HEK293 (cell line): ENCODE measurements around the gene NYNRIN.
A peak's percentile ranks its signal among the peaks of the same experiment; 100 is the strongest.

Source experiments
- CTCF ChIA-PET: fragments of 350-600 bp; formaldehyde crosslinking; extraction: SDS; loops from one replicate; lab custom pipeline; 2021; ENCODE audit warnings: antibody characterized with exemption; lab: Yijun Ruan, JAX
- POLR2A ChIA-PET: fragments of 300-600 bp; formaldehyde crosslinking; extraction: SDS; loops from one replicate; lab custom pipeline; 2020; ENCODE audit warnings: antibody characterized with exemption, inconsistent platforms; lab: Yijun Ruan, JAX
- H3K27ac ChIP-seq: fragments of 200-500 bp; sonication (Bioruptor generic); 2 replicates; pipeline ENCODE4 v1.5.1; 2014; ENCODE audit warnings: low read depth, low read length, control low read depth, inconsistent platforms; ENCODE audit errors: extremely low read depth
- H3K36me3 ChIP-seq, 2 experiments: fragments of 200-500 bp in 1 of 2; sonication (Bioruptor generic) in 1 of 2; 1 replicate in 1 of 2; 2 replicates in 1 of 2; pipeline ENCODE4 v1.5.1; 2014 to 2017; ENCODE audit warnings: inconsistent platforms in 2 of 2, low read length in 2 of 2; ENCODE audit not compliant: control insufficient read depth in 2 of 2, insufficient read depth in 1 of 2
- H3K4me1 ChIP-seq: fragments of 200-500 bp; sonication (Bioruptor generic); 2 replicates; pipeline ENCODE4 v1.5.1; 2014; ENCODE audit warnings: mild to moderate bottlenecking, low read length, inconsistent platforms; ENCODE audit not compliant: control insufficient read depth, insufficient read depth
- H3K4me3 ChIP-seq: 2 replicates; pipeline ENCODE4 v1.5.1; 2011; ENCODE audit warnings: low read depth, mild to moderate bottlenecking, control low read depth, low read length, moderate library complexity
- H3K9me3 ChIP-seq: fragments of 200-500 bp; sonication (Bioruptor generic); 2 replicates; pipeline ENCODE4 v1.5.1; 2014; ENCODE audit warnings: low read depth, low read length, inconsistent platforms; ENCODE audit not compliant: control insufficient read depth, insufficient read depth
- GLIS1 ChIP-seq: fragments of 450-650 bp; formaldehyde crosslinking; IDR thresholded peaks from 2 replicates; pipeline ENCODE4 v1.5.1; 2016; ENCODE audit warnings: missing biosample characterization, missing genetic modification characterization
- KLF16 ChIP-seq: fragments of 450-650 bp; formaldehyde crosslinking; IDR thresholded peaks from 2 replicates; pipeline ENCODE4 v1.5.1; 2017; ENCODE audit warnings: missing biosample characterization, missing genetic modification characterization
- OVOL3 ChIP-seq: fragments of 450-650 bp; formaldehyde crosslinking; IDR thresholded peaks from 2 replicates; pipeline ENCODE4 v1.5.1; 2016; ENCODE audit warnings: missing biosample characterization, missing genetic modification characterization
- PRDM6 ChIP-seq: fragments of 450-650 bp; formaldehyde crosslinking; IDR thresholded peaks from 2 replicates; pipeline ENCODE4 v1.5.1; 2017; ENCODE audit warnings: missing biosample characterization, missing genetic modification characterization
- SP7 ChIP-seq: fragments of 450-650 bp; formaldehyde crosslinking; IDR thresholded peaks from 2 replicates; pipeline ENCODE4 v1.5.1; 2016; ENCODE audit warnings: missing biosample characterization, missing genetic modification characterization
- WT1 ChIP-seq: fragments of 450-650 bp; formaldehyde crosslinking; IDR thresholded peaks from 2 replicates; pipeline ENCODE4 v1.5.1; 2016; ENCODE audit warnings: missing biosample characterization, missing genetic modification characterization
- ZBTB1 ChIP-seq: fragments of 450-650 bp; formaldehyde crosslinking; IDR thresholded peaks from 2 replicates; pipeline ENCODE4 v1.5.1; 2016; ENCODE audit warnings: missing biosample characterization, missing genetic modification characterization
- ZBTB20 ChIP-seq: fragments of 450-650 bp; formaldehyde crosslinking; IDR thresholded peaks from 2 replicates; pipeline ENCODE4 v1.5.1; 2016; ENCODE audit warnings: missing biosample characterization, missing genetic modification characterization
- ZBTB48 ChIP-seq: fragments of 450-650 bp; formaldehyde crosslinking; IDR thresholded peaks from 2 replicates; pipeline ENCODE4 v1.5.1; 2016; ENCODE audit warnings: missing biosample characterization, missing genetic modification characterization
- ZBTB49 ChIP-seq: fragments of 450-650 bp; formaldehyde crosslinking; IDR thresholded peaks from 2 replicates; pipeline ENCODE4 v1.5.1; 2016; ENCODE audit warnings: missing biosample characterization, missing genetic modification characterization, low read depth
- ZBTB7A ChIP-seq: fragments of 450-650 bp; formaldehyde crosslinking; IDR thresholded peaks from 2 replicates; pipeline ENCODE4 v1.5.1; 2016; ENCODE audit warnings: low read depth, missing biosample characterization, missing genetic modification characterization
- ZBTB8A ChIP-seq: fragments of 450-650 bp; formaldehyde crosslinking; IDR thresholded peaks from 2 replicates; pipeline ENCODE4 v1.5.1; 2016; ENCODE audit warnings: missing biosample characterization, missing genetic modification characterization
- ZFP3 ChIP-seq: fragments of 450-650 bp; formaldehyde crosslinking; IDR thresholded peaks from 2 replicates; pipeline ENCODE4 v1.5.1; 2016; ENCODE audit warnings: low read depth, missing biosample characterization, missing genetic modification characterization
- ZFP37 ChIP-seq: fragments of 450-650 bp; formaldehyde crosslinking; IDR thresholded peaks from 2 replicates; pipeline ENCODE4 v1.5.1; 2016; ENCODE audit warnings: missing biosample characterization, missing genetic modification characterization
- ZIC2 ChIP-seq: fragments of 450-650 bp; formaldehyde crosslinking; IDR thresholded peaks from 2 replicates; pipeline ENCODE4 v1.5.1; 2016; ENCODE audit warnings: missing biosample characterization, missing genetic modification characterization
- ZNF133 ChIP-seq: fragments of 450-650 bp; formaldehyde crosslinking; IDR thresholded peaks from 2 replicates; pipeline ENCODE4 v1.5.1; 2016; ENCODE audit warnings: missing biosample characterization, missing genetic modification characterization
- ZNF169 ChIP-seq: fragments of 450-650 bp; formaldehyde crosslinking; IDR thresholded peaks from 2 replicates; pipeline ENCODE4 v1.5.1; 2016; ENCODE audit warnings: missing biosample characterization, missing genetic modification characterization
- ZNF214 ChIP-seq: fragments of 450-650 bp; formaldehyde crosslinking; IDR thresholded peaks from 2 replicates; pipeline ENCODE4 v1.5.1; 2017; ENCODE audit warnings: missing biosample characterization, mild to moderate bottlenecking, missing genetic modification characterization, borderline replicate concordance
- ZNF280D ChIP-seq: fragments of 450-650 bp; formaldehyde crosslinking; IDR thresholded peaks from 2 replicates; pipeline ENCODE4 v1.5.1; 2016; ENCODE audit warnings: missing biosample characterization, missing genetic modification characterization
- ZNF366 ChIP-seq: fragments of 450-650 bp; formaldehyde crosslinking; conservative IDR thresholded peaks from 2 replicates; pipeline ENCODE4 v1.5.1; 2016; ENCODE audit warnings: missing biosample characterization, missing genetic modification characterization
- ZNF48 ChIP-seq: fragments of 450-650 bp; formaldehyde crosslinking; IDR thresholded peaks from 2 replicates; pipeline ENCODE4 v1.5.1; 2016; ENCODE audit warnings: missing biosample characterization, missing genetic modification characterization
- ZNF513 ChIP-seq: fragments of 450-650 bp; IDR thresholded peaks from 2 replicates; pipeline ENCODE4 v1.5.1; 2018; ENCODE audit warnings: missing biosample characterization, missing genetic modification characterization
- ZNF639 ChIP-seq: fragments of 450-650 bp; formaldehyde crosslinking; IDR thresholded peaks from 2 replicates; pipeline ENCODE4 v1.5.1; 2016; ENCODE audit warnings: missing biosample characterization, missing genetic modification characterization
- ZNF670 ChIP-seq: fragments of 450-650 bp; formaldehyde crosslinking; IDR thresholded peaks from 2 replicates; pipeline ENCODE4 v1.5.1; 2016; ENCODE audit warnings: missing biosample characterization, missing genetic modification characterization, low read depth
- ZNF701 ChIP-seq: fragments of 450-650 bp; formaldehyde crosslinking; IDR thresholded peaks from 2 replicates; pipeline ENCODE4 v1.5.1; 2016; ENCODE audit warnings: missing biosample characterization, missing genetic modification characterization
- ZNF777 ChIP-seq: fragments of 450-650 bp; formaldehyde crosslinking; IDR thresholded peaks from 2 replicates; pipeline ENCODE4 v1.5.1; 2017; ENCODE audit warnings: missing biosample characterization, missing genetic modification characterization, borderline replicate concordance
- ZXDB ChIP-seq: fragments of 450-650 bp; formaldehyde crosslinking; IDR thresholded peaks from 2 replicates; pipeline ENCODE4 v1.5.1; 2016; ENCODE audit warnings: missing biosample characterization, missing genetic modification characterization

The NYNRIN gene

GRCh38 chr14:24398293-24398652 lies 530 bp upstream of the NYNRIN start:
- no peak for TF ChIP-seq ZNF701 (tag by site-specific recombination)
- TF ChIP-seq SP7 (tag by site-specific recombination): no peak
- TF ChIP-seq ZNF513 (tag by site-specific recombination): no peak
- no peak for TF ChIP-seq ZBTB8A
- TF ChIP-seq GLIS1 (tag by site-specific recombination): peak; percentile 93
- TF ChIP-seq ZBTB48 (tag by site-specific recombination): 0 out of 2 replicates have a peak, but pooled peaks have one; percentile 39
- no peak for TF ChIP-seq KLF16 (tag by site-specific recombination)
- no peak for TF ChIP-seq ZNF670 (tag by site-specific recombination)
- peak; percentile 26; the same call in 1 of the 2 replicates for TF ChIP-seq ZIC2
- no peak for TF ChIP-seq ZBTB49
- Histone ChIP-seq H3K36me3 (no peaks in the 10 kb centered on the region), H3K4me3 (no peak overlapping the region), H3K27ac (peak overlapping the region; percentile 34; the same call in 1 of the 2 replicates), H3K9me3 (no peaks in the 10 kb centered on the region), H3K4me1 (peaks cover 22% of the 10 kb centered on the region)
- ChIA-PET POLR2A (interaction anchor here (0.9 to 1.6 kb wide), 4 partner anchors 20 to 33 kb away, joined by 3 to 10 read pairs (median 6); partner anchors contain the start of genes CBLN3 and KHNYN), CTCF (interaction anchor here (0.6 to 0.9 kb wide), 4 partner anchors 14 to 211 kb away, joined by 3 to 4 read pairs (median 3); no protein-coding TSS in a partner anchor)

GRCh38 chr14:24399447-24399822 lies 632 bp downstream of the NYNRIN start:
- Histone ChIP-seq H3K36me3 (no peaks in the 10 kb centered on the region), H3K4me3 (peak overlapping the region; percentile 43), H3K9me3 (no peaks in the 10 kb centered on the region), H3K4me1 (peaks cover 18% of the 10 kb centered on the region; the same call in 1 of the 2 replicates), H3K27ac (peak overlapping the region; percentile 69)
- ChIA-PET POLR2A (interaction anchor here (1.0 to 1.6 kb wide), 4 partner anchors 10 to 33 kb away, joined by 4 to 10 read pairs (median 7); partner anchors contain the start of genes CBLN3 and KHNYN), CTCF (interaction anchor here (0.9 kb wide), 3 partner anchors 9 to 32 kb away, joined by 3 to 4 read pairs (median 4); no protein-coding TSS in a partner anchor)
- TF ChIP-seq ZBTB7A (tag by site-specific recombination) (0 out of 2 replicates have a peak, but pooled peaks have one; percentile 12), ZNF214 (tag by site-specific recombination) (no peak), ZBTB1 (tag by site-specific recombination) (no peak), WT1 (tag by site-specific recombination) (no peak), PRDM6 (tag by site-specific recombination) (no peak), ZBTB20 (tag by site-specific recombination) (peak; percentile 51; the same call in 1 of the 2 replicates), ZNF48 (no peak), ZNF280D (tag by site-specific recombination) (no peak), ZNF777 (no peak), ZNF639 (tag by site-specific recombination) (no peak), GLIS1 (tag by site-specific recombination) (no peak), ZNF366 (tag by site-specific recombination) (0 out of 2 replicates have a peak, but pooled peaks have one; percentile 21), ZFP3 (tag by site-specific recombination) (no peak), OVOL3 (no peak), ZNF133 (no peak), ZFP37 (tag by site-specific recombination) (no peak), ZNF169 (no peak), ZXDB (tag by site-specific recombination) (no peak)
